WTC11 (cell line): Measurements from ENCODE around the gene KRTCAP2. TPM values are rescaled to one million over a fixed set of nuclear protein-coding genes. Genes with fewer than 3 reads are reported as not detected.

Experiments
- ATAC-seq: fragments of 200-7000 bp; cut with Tn5 transposase; 2 replicates; pipeline ENCODE4 v1.10.0; 2021; ENCODE audit warnings: mild to moderate bottlenecking, moderate library complexity
- CTCF ChIA-PET: fragments of 300-600 bp; sonication (Branson Sonifier 250); formaldehyde crosslinking; loops from one replicate; lab custom pipeline; 2021; ENCODE audit warnings: antibody characterized with exemption; lab: Charles Lee
- POLR2A ChIA-PET: fragments of 350-600 bp; sonication (Branson Sonifier 250); formaldehyde crosslinking; loops from one replicate; lab custom pipeline; 2021; ENCODE audit warnings: antibody characterized with exemption; lab: Charles Lee
- DNase-seq: peaks from one replicate; pipeline ENCODE4 v3.0.0; 2021; ENCODE audit warnings: low spot score
- H3K27ac Mint-ChIP-seq: 2 replicates; pipeline ENCODE4 v1.8.0; 2021; ENCODE audit warnings: mixed read lengths
- H3K27me3 Mint-ChIP-seq: 2 replicates; pipeline ENCODE4 v1.8.0; 2021; ENCODE audit warnings: low read depth, mild to moderate bottlenecking, moderate library complexity, mixed read lengths
- H3K36me3 Mint-ChIP-seq: 2 replicates; pipeline ENCODE4 v1.8.0; 2021; ENCODE audit warnings: mixed read lengths
- H3K4me1 Mint-ChIP-seq: 2 replicates; pipeline ENCODE4 v1.8.0; 2022; ENCODE audit warnings: mixed read lengths
- H3K4me3 Mint-ChIP-seq: 2 replicates; pipeline ENCODE4 v1.8.0; 2021; ENCODE audit warnings: mild to moderate bottlenecking, moderate library complexity, mixed read lengths
- H3K9me3 Mint-ChIP-seq: 2 replicates; pipeline ENCODE4 v1.8.0; 2021; ENCODE audit warnings: mixed read lengths
- E2F4 ChIP-seq: sonication (generic); formaldehyde crosslinking; IDR thresholded peaks from 2 replicates; pipeline ENCODE4 v1.8.1; 2022; ENCODE audit warnings: low read depth, mild to moderate bottlenecking, moderate library complexity, missing genetic modification reagents, borderline replicate concordance
- E2F5 ChIP-seq: sonication (generic); formaldehyde crosslinking; IDR thresholded peaks from 2 replicates; pipeline ENCODE4 v1.8.1; 2022; ENCODE audit warnings: mild to moderate bottlenecking, moderate library complexity, missing genetic modification reagents
- ERG ChIP-seq: fragments of 250-450 bp; sonication (Bioruptor Pico); IDR thresholded peaks from 2 replicates; pipeline ENCODE4 v1.8.0; 2021; ENCODE audit warnings: mild to moderate bottlenecking
- ETV6 ChIP-seq: sonication (generic); formaldehyde crosslinking; IDR thresholded peaks from 2 replicates; pipeline ENCODE4 v1.8.1; 2022; ENCODE audit warnings: mild to moderate bottlenecking, missing genetic modification reagents
- FOXJ3 ChIP-seq: sonication (generic); formaldehyde crosslinking; IDR thresholded peaks from 2 replicates; pipeline ENCODE4 v1.9.0; 2021; ENCODE audit warnings: missing genetic modification reagents, mild to moderate bottlenecking, borderline replicate concordance
- FOXP4 ChIP-seq: sonication (generic); formaldehyde crosslinking; IDR thresholded peaks from 2 replicates; pipeline ENCODE4 v1.8.0; 2022; ENCODE audit warnings: mild to moderate bottlenecking, missing genetic modification reagents
- GABPB1 ChIP-seq: sonication (generic); formaldehyde crosslinking; IDR thresholded peaks from 2 replicates; pipeline ENCODE4 v1.8.1; 2023; ENCODE audit warnings: mild to moderate bottlenecking, missing genetic modification reagents
- IRF2 ChIP-seq: sonication (generic); formaldehyde crosslinking; IDR thresholded peaks from 2 replicates; pipeline ENCODE4 v1.8.0; 2022; ENCODE audit warnings: low read depth, missing genetic modification reagents, borderline replicate concordance
- KAT7 ChIP-seq: sonication (generic); formaldehyde crosslinking; IDR thresholded peaks from 2 replicates; pipeline ENCODE4 v1.8.1; 2023; ENCODE audit warnings: missing genetic modification reagents, mild to moderate bottlenecking, borderline replicate concordance
- MLX ChIP-seq: sonication (generic); formaldehyde crosslinking; IDR thresholded peaks from 2 replicates; pipeline ENCODE4 v1.8.1; 2023; ENCODE audit warnings: mild to moderate bottlenecking, missing genetic modification reagents, moderate library complexity
- MYBL2 ChIP-seq: sonication (generic); formaldehyde crosslinking; IDR thresholded peaks from 2 replicates; pipeline ENCODE4 v1.8.1; 2023; ENCODE audit warnings: mild to moderate bottlenecking, moderate library complexity, missing genetic modification reagents
- NFATC4 ChIP-seq: fragments of 250-450 bp; sonication (Bioruptor Pico); IDR thresholded peaks from 2 replicates; pipeline ENCODE4 v1.9.0; 2021; ENCODE audit warnings: mild to moderate bottlenecking
- NFE2L1 ChIP-seq: sonication (generic); formaldehyde crosslinking; IDR thresholded peaks from 2 replicates; pipeline ENCODE4 v1.8.1; 2023; ENCODE audit warnings: missing genetic modification reagents
- NR1H2 ChIP-seq: sonication (generic); formaldehyde crosslinking; IDR thresholded peaks from 2 replicates; pipeline ENCODE4 v1.9.0; 2021; ENCODE audit warnings: mild to moderate bottlenecking, moderate library complexity, missing genetic modification reagents
- NR3C1 ChIP-seq: sonication (generic); formaldehyde crosslinking; conservative IDR thresholded peaks from 2 replicates; pipeline ENCODE4 v1.8.1; 2023; ENCODE audit warnings: low read depth, mild to moderate bottlenecking, missing genetic modification reagents
- PRDM15 ChIP-seq: sonication (generic); formaldehyde crosslinking; IDR thresholded peaks from 2 replicates; pipeline ENCODE4 v1.8.0; 2022; ENCODE audit warnings: missing genetic modification reagents
- PRRX2 ChIP-seq: fragments of 250-450 bp; sonication (Bioruptor Pico); IDR thresholded peaks from 2 replicates; pipeline ENCODE4 v1.8.0; 2021; ENCODE audit warnings: mild to moderate bottlenecking
- SMAD4 ChIP-seq: sonication (generic); formaldehyde crosslinking; IDR thresholded peaks from 2 replicates; pipeline ENCODE4 v1.8.0; 2022; ENCODE audit warnings: mild to moderate bottlenecking, missing genetic modification reagents
- TEAD1 ChIP-seq: sonication (generic); formaldehyde crosslinking; IDR thresholded peaks from 2 replicates; pipeline ENCODE4 v1.8.0; 2022; ENCODE audit warnings: mild to moderate bottlenecking, missing genetic modification reagents
- TP53 ChIP-seq: sonication (generic); formaldehyde crosslinking; IDR thresholded peaks from 2 replicates; pipeline ENCODE4 v1.8.1; 2023; ENCODE audit warnings: mild to moderate bottlenecking, missing genetic modification reagents
- USF1 ChIP-seq: sonication (generic); formaldehyde crosslinking; IDR thresholded peaks from 2 replicates; pipeline ENCODE4 v1.8.0; 2022; ENCODE audit warnings: mild to moderate bottlenecking, missing genetic modification reagents
- ZBTB21 ChIP-seq: sonication (generic); formaldehyde crosslinking; IDR thresholded peaks from 2 replicates; pipeline ENCODE4 v1.8.1; 2023; ENCODE audit warnings: mild to moderate bottlenecking, missing genetic modification reagents, borderline replicate concordance
- ZNF219 ChIP-seq: sonication (generic); formaldehyde crosslinking; IDR thresholded peaks from 2 replicates; pipeline ENCODE4 v1.8.0; 2023; ENCODE audit warnings: missing genetic modification reagents, mild to moderate bottlenecking, borderline replicate concordance
- ZNF263 ChIP-seq: sonication (generic); formaldehyde crosslinking; IDR thresholded peaks from 2 replicates; pipeline ENCODE4 v1.8.1; 2022; ENCODE audit warnings: low read depth, mild to moderate bottlenecking, moderate library complexity, missing genetic modification reagents
- ZNF425 ChIP-seq: fragments of 250-450 bp; sonication (Bioruptor Pico); conservative IDR thresholded peaks from 2 replicates; pipeline ENCODE4 v1.9.0; 2021; ENCODE audit warnings: mild to moderate bottlenecking
- total RNA-seq: library from RNA; stranded (reverse); gene quantifications from 3 replicates; pipeline ENCODE4 v1.2.3, GENCODE V29; 2021

KRTCAP2 gene
- total RNA-seq, 1 experiment from 2014 or later = 104 TPM

GRCh38 chr1:155205969-155206593, 33.0 kb upstream of the KRTCAP2 start:
- Mint-ChIP-seq H3K27me3 (peaks cover 9% of the 10 kb centered on the region), H3K4me3 (no peak overlapping the region), H3K36me3 (peaks cover 30% of the 10 kb centered on the region), H3K4me1 (peaks cover 19% of the 10 kb centered on the region), H3K27ac (no peak overlapping the region), H3K9me3 (no peaks in the 10 kb centered on the region)
- CTCF ChIA-PET = interaction anchor here (0.6 to 4.8 kb wide), 12 partner anchors 10 to 523 kb away, joined by 3 to 51 read pairs (median 10); partner anchors contain the start of genes ADAM15, KRTCAP2, RUSC1 and TRIM46
- ATAC-seq = no peak
- POLR2A ChIA-PET = interaction anchor here (1.1 to 1.5 kb wide), 3 partner anchors 10 to 118 kb away, joined by 3 to 5 read pairs (median 4); no protein-coding TSS in a partner anchor
- DNase-seq = no peak
- no peak for TF ChIP-seq FOXP4 (CRISPR knock-in tag)
- no peak for TF ChIP-seq MLX (CRISPR knock-in tag)
- no peak for TF ChIP-seq FOXJ3 (CRISPR knock-in tag)
- TF ChIP-seq E2F5 (CRISPR knock-in tag) = no peak
- TF ChIP-seq ZNF425 (CRISPR knock-in tag) = 0 out of 2 replicates have a peak, but pooled peaks have one; percentile 25
- no peak for TF ChIP-seq IRF2
- TF ChIP-seq ERG = 0 out of 2 replicates have a peak, but pooled peaks have one; percentile 66
- TF ChIP-seq ZNF263 = peak; percentile 55; the same call in 1 of the 2 replicates
- no peak for TF ChIP-seq PRDM15
- no peak for TF ChIP-seq E2F4 (CRISPR knock-in tag)
- TF ChIP-seq ETV6 = 0 out of 2 replicates have a peak, but pooled peaks have one; percentile 24
- TF ChIP-seq TEAD1 (CRISPR knock-in tag) = no peak
- TF ChIP-seq GABPB1 (CRISPR knock-in tag) = no peak
- TF ChIP-seq NR3C1 (CRISPR knock-in tag) = no peak
- TF ChIP-seq ZNF219 (CRISPR knock-in tag) = no peak
- no peak for TF ChIP-seq KAT7 (CRISPR knock-in tag)
- no peak for TF ChIP-seq USF1 (CRISPR knock-in tag)
- TF ChIP-seq ZBTB21 (CRISPR knock-in tag) = no peak
- TF ChIP-seq NFE2L1 (CRISPR knock-in tag) = no peak
- TF ChIP-seq NR1H2 (CRISPR knock-in tag) = no peak
- TF ChIP-seq MYBL2 (CRISPR knock-in tag) = no peak
- 0 out of 2 replicates have a peak, but pooled peaks have one; percentile 12 for TF ChIP-seq NFATC4
- no peak for TF ChIP-seq TP53 (CRISPR knock-in tag)
- TF ChIP-seq PRRX2 (CRISPR knock-in tag) = peak; percentile 74
- TF ChIP-seq SMAD4 (CRISPR knock-in tag) = no peak
